ENCODE results near the gene SNRNP25. TPM values are rescaled to one million over a fixed set of nuclear protein-coding genes. Genes with fewer than 3 reads are reported as not detected.
"Not testable (repeated sequence)": the region's sequence is repeated elsewhere in the genome, so short reads cannot be mapped to it uniquely, and the experiment has no call there.

Gene SNRNP25
- polyA plus RNA-seq, 1 donor from 2014 or later = 39.1 TPM

GRCh38 chr16:36336-36984 is 17.2 kb upstream of the SNRNP25 start:
- peak overlapping the region in 3 of 4 donors; percentile 82 to 89 (median 87) for H3K4me3 Mint-ChIP-seq
- no peaks in the 10 kb centered on the region for H3K9me3 Mint-ChIP-seq
- peaks cover 2% of the 10 kb centered on the region for H3K36me3 Mint-ChIP-seq
- peak overlapping the region; percentile 96 to 100 (median 99) for H3K27ac Mint-ChIP-seq
- H3K27me3 Mint-ChIP-seq = no peaks in the 10 kb centered on the region
- peaks cover 39 to 58% (median 57%) of the 10 kb centered on the region in 3 donors for H3K4me1 Mint-ChIP-seq

GRCh38 chr16:37511-37910 is 16.1 kb upstream of the SNRNP25 start:
- H3K36me3 Mint-ChIP-seq = peaks cover 2% of the 10 kb centered on the region
- no peaks in the 10 kb centered on the region for H3K27me3 Mint-ChIP-seq
- H3K4me3 Mint-ChIP-seq = peak overlapping the region; percentile 59 to 91 (median 86)
- no peaks in the 10 kb centered on the region for H3K9me3 Mint-ChIP-seq
- peaks cover 48 to 66% (median 56%) of the 10 kb centered on the region in 3 donors for H3K4me1 Mint-ChIP-seq
- H3K27ac Mint-ChIP-seq = peak overlapping the region; percentile 96 to 100 (median 99)

- H3K4me3 Mint-ChIP-seq = peak overlapping the region; percentile 59 to 91 (median 86)
- H3K36me3 Mint-ChIP-seq, H3K9me3 Mint-ChIP-seq, H3K27me3 Mint-ChIP-seq: not testable (repeated sequence)
- peaks cover 53 to 66% (median 58%) of the 10 kb centered on the region in 3 donors for H3K4me1 Mint-ChIP-seq
- H3K27ac Mint-ChIP-seq = peak overlapping the region; percentile 96 to 100 (median 99)
Measured at GRCh38 chr16:38206-38605, 15.4 kb upstream of the SNRNP25 start.

- Mint-ChIP-seq H3K27ac (peak overlapping the region; percentile 96 to 100 (median 99)), H3K27me3 (no peaks in the 10 kb centered on the region), H3K36me3 (peaks cover 2% of the 10 kb centered on the region), H3K4me3 (peak overlapping the region; percentile 39 to 92 (median 88)), H3K4me1 (peaks cover 53 to 64% (median 55%) of the 10 kb centered on the region in 3 donors), H3K9me3 (no peaks in the 10 kb centered on the region)
Measured at GRCh38 chr16:38941-39892, 14.4 kb upstream of the SNRNP25 start.

GRCh38 chr16:41439-42068 is 12.1 kb upstream of the SNRNP25 start:
- Mint-ChIP-seq H3K4me1 (peaks cover 35 to 43% (median 37%) of the 10 kb centered on the region in 3 donors), H3K27me3 (no peaks in the 10 kb centered on the region), H3K27ac (peak overlapping the region; percentile 31 to 88 (median 66)), H3K36me3 (no peaks in the 10 kb centered on the region), H3K4me3 (peak overlapping the region in 1 of 4 donors; percentile 56), H3K9me3 (no peaks in the 10 kb centered on the region)

GRCh38 chr16:42069-42457 is 11.6 kb upstream of the SNRNP25 start:
- Mint-ChIP-seq H3K4me3 (peak overlapping the region in 2 of 4 donors; percentile 23 to 56), H3K36me3 (no peaks in the 10 kb centered on the region), H3K27ac (peak overlapping the region; percentile 15 to 88 (median 66)), H3K27me3 (no peaks in the 10 kb centered on the region), H3K4me1 (peaks cover 32 to 41% (median 35%) of the 10 kb centered on the region in 3 donors), H3K9me3 (no peaks in the 10 kb centered on the region)

GRCh38 chr16:42691-43090 is 10.9 kb upstream of the SNRNP25 start:
- H3K27ac Mint-ChIP-seq = peak overlapping the region; percentile 41 to 88 (median 66)
- peaks cover 26 to 36% (median 31%) of the 10 kb centered on the region in 3 donors for H3K4me1 Mint-ChIP-seq
- no peaks in the 10 kb centered on the region for H3K9me3 Mint-ChIP-seq
- H3K4me3 Mint-ChIP-seq = peak overlapping the region in 1 of 4 donors; percentile 56
- peaks cover 3% of the 10 kb centered on the region for H3K36me3 Mint-ChIP-seq
- H3K27me3 Mint-ChIP-seq = no peaks in the 10 kb centered on the region

GRCh38 chr16:43294-43693 is 10.3 kb upstream of the SNRNP25 start:
- peak overlapping the region in 1 of 3 donors; percentile 66 for H3K27ac Mint-ChIP-seq
- H3K36me3 Mint-ChIP-seq = peaks cover 3% of the 10 kb centered on the region
- H3K27me3 Mint-ChIP-seq = no peaks in the 10 kb centered on the region
- H3K4me3 Mint-ChIP-seq = peak overlapping the region in 1 of 4 donors; percentile 57
- peaks cover 21 to 34% (median 31%) of the 10 kb centered on the region in 3 donors for H3K4me1 Mint-ChIP-seq
- H3K9me3 Mint-ChIP-seq = no peaks in the 10 kb centered on the region

GRCh38 chr16:44655-45054 is 9.0 kb upstream of the SNRNP25 start:
- Mint-ChIP-seq H3K27me3 (no peaks in the 10 kb centered on the region), H3K27ac (peak overlapping the region in 1 of 3 donors; percentile 39), H3K36me3 (peaks cover 3% of the 10 kb centered on the region), H3K4me1 (peaks cover 10 to 21% (median 19%) of the 10 kb centered on the region in 3 donors), H3K4me3 (no peak overlapping the region), H3K9me3 (no peaks in the 10 kb centered on the region)

- no peaks in the 10 kb centered on the region for H3K27me3 Mint-ChIP-seq
- no peaks in the 10 kb centered on the region for H3K9me3 Mint-ChIP-seq
- no peak overlapping the region for H3K4me3 Mint-ChIP-seq
- peaks cover 7 to 22% (median 16%) of the 10 kb centered on the region in 3 donors for H3K4me1 Mint-ChIP-seq
- peak overlapping the region in 1 of 3 donors; percentile 25 for H3K27ac Mint-ChIP-seq
- H3K36me3 Mint-ChIP-seq = peaks cover 3% of the 10 kb centered on the region
Measured at GRCh38 chr16:45454-45853, 8.2 kb upstream of the SNRNP25 start.

GRCh38 chr16:46510-46909 is 7.1 kb upstream of the SNRNP25 start:
- not testable (repeated sequence) for H3K4me3 Mint-ChIP-seq, H3K27me3 Mint-ChIP-seq, H3K9me3 Mint-ChIP-seq, H3K36me3 Mint-ChIP-seq, H3K27ac Mint-ChIP-seq
- peaks cover 12 to 29% (median 24%) of the 10 kb centered on the region in 3 donors for H3K4me1 Mint-ChIP-seq

GRCh38 chr16:47234-47633 is 6.4 kb upstream of the SNRNP25 start:
- no peaks in the 10 kb centered on the region for H3K27me3 Mint-ChIP-seq
- no peak overlapping the region for H3K27ac Mint-ChIP-seq
- H3K36me3 Mint-ChIP-seq = peaks cover 3% of the 10 kb centered on the region

GRCh38 chr16:50769-51591 is 2.6 kb upstream of the SNRNP25 start:
- Mint-ChIP-seq H3K27me3 (no peaks in the 10 kb centered on the region), H3K9me3 (no peaks in the 10 kb centered on the region), H3K27ac (peak overlapping the region in 2 of 3 donors; percentile 71 to 77), H3K4me3 (peak overlapping the region; percentile 25 to 99 (median 90)), H3K4me1 (peaks cover 18 to 25% (median 24%) of the 10 kb centered on the region in 3 donors), H3K36me3 (peaks cover 3% of the 10 kb centered on the region)

More at GRCh38 chr16:47234-47633, 6.4 kb upstream of the SNRNP25 start:
- Mint-ChIP-seq H3K9me3 (no peaks in the 10 kb centered on the region), H3K4me1 (peaks cover 15 to 24% (median 23%) of the 10 kb centered on the region in 3 donors), H3K4me3 (peak overlapping the region in 1 of 4 donors; percentile 65)

- H3K27ac Mint-ChIP-seq = peak overlapping the region; percentile 89 to 97 (median 94)
- peak overlapping the region; percentile 96 to 99 (median 98) for H3K4me3 Mint-ChIP-seq
- H3K4me1 Mint-ChIP-seq = peaks cover 18 to 29% (median 21%) of the 10 kb centered on the region in 3 donors
- H3K36me3 Mint-ChIP-seq = no peaks in the 10 kb centered on the region
- no peaks in the 10 kb centered on the region for H3K27me3 Mint-ChIP-seq
- no peaks in the 10 kb centered on the region for H3K9me3 Mint-ChIP-seq
Measured at GRCh38 chr16:54237-54581, 581 bp downstream of the SNRNP25 start.
